Bone marrow (tissue), 2 donors: ENCODE measurements around the gene STARD9.

ENCODE experiments used
- DNase-seq, 2 donors: peaks; one replicate each; lab custom pipeline; 2025; lab: John Stamatoyannopoulos, UW

STARD9 gene

DNA sequence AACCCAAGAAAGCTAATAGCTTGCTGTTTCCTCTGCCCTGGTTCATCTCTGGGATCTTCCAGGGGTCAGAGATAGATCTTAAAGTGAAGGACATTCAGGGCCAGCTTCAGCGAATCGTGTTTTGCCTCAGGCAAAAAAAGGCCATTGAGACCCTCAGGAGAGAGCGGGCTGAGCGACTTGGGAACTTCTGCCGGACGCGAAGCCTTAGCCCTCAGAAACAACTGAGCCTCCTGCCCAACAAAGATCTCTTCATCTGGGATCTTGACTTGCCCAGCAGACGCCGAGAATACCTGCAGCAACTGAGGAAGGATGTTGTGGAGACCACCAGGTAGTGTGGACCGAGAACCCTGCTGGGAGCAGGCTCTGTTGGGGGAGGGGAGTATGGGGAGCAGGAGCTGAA lies 119.0 kb downstream of the STARD9 start:
- DNase-seq: no peak

GRCh38 chr15:42695527-42696071 lies 120.2 kb downstream of the STARD9 start:
- no peak for DNase-seq

GRCh38 chr15:42696626-42697025 lies 121.2 kb downstream of the STARD9 start:
- no peak for DNase-seq

GRCh38 chr15:42704492-42704926 lies 129.1 kb downstream of the STARD9 start:
- DNase-seq: peak in 1 of 2 donors; percentile 45

DNA sequence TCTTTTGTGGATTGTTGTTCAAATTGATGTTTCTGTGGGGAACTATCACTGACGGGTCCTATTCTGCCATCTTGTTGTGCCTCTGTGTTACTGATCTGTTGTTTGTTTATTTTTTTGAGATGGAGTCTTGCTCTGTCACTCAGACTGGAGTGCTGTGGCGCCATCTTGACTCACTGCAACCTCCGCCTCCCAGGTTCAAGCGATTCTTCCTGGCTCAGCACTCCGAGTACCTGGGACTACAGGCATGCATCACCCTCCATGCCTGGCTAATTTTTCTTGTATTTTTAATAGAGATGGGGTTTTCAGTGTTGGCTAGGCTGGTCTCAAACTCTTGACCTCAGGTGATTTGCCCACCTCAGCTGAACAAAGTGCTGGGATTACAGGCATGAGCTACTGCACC lies 129.9 kb downstream of the STARD9 start:
- DNase-seq: no peak

- no peak for DNase-seq
Observed at GRCh38 chr15:42707068-42707467, 131.7 kb downstream of the STARD9 start.

GRCh38 chr15:42707873-42708544 lies 132.6 kb downstream of the STARD9 start:
- DNase-seq: no peak

- DNase-seq: no peak
Observed at GRCh38 chr15:42710662-42711061, 135.3 kb downstream of the STARD9 start.

DNA sequence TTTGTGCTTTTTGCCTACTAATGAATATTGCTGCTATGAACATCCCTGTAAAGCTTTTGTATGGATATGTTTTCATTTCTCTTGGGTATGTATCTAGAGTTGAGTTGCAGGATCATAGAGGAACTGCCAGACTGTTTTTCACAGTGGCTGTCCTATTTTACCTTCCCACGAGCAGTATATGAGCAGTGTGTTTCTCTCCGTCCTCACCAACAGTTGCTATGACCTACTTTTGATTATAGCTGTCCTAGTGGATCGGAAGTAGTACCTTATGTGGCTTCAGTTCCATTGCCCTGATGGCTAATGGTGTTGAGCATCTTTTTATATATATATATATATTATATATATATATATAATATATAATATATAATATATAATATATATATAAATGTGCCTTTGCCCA lies 136.3 kb downstream of the STARD9 start:
- DNase-seq: no peak

GRCh38 chr15:42712584-42712983 lies 137.2 kb downstream of the STARD9 start:
- DNase-seq: no peak

DNA sequence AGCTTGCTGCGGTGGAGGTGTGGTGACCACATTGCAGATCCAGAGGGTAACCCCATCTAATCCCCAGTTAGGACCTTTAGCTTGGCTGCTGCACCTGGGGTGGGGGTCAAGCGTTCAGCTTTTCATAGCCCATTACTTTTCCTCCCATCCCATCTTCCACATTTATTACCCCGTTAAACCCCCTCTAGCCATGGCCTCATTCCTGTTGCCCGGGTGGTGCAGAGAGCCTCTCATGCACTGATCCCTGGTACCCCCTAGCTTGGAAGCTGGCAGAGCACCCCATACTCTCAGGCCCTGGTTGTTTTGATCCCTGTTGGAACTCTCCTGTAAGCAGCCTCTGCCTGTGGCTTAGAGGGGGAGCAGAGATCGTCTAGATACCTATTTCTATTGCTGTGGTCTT lies 140.7 kb downstream of the STARD9 start:
- no peak for DNase-seq

DNA sequence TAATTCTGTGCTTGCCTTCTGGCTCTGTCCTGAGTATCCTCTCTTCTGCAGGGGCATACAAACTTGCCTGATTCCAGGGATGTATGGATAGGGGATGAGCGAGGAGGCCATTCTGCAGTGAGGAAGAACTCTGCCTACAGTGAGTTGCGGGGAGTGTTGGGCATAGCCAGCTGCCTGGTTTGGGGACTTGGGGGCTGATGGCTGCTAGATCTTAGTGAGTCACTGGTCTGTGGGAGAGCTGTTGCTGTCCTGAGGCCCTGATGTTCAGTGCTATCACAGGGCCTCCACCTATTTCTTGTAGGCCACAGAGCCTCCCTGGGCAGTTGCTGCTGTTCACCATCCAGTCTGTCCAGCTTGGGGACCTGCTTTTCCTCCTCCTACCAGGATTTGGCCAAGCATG lies 141.2 kb downstream of the STARD9 start:
- DNase-seq: no peak

GRCh38 chr15:42719043-42719442 lies 143.6 kb downstream of the STARD9 start:
- no peak for DNase-seq

DNA sequence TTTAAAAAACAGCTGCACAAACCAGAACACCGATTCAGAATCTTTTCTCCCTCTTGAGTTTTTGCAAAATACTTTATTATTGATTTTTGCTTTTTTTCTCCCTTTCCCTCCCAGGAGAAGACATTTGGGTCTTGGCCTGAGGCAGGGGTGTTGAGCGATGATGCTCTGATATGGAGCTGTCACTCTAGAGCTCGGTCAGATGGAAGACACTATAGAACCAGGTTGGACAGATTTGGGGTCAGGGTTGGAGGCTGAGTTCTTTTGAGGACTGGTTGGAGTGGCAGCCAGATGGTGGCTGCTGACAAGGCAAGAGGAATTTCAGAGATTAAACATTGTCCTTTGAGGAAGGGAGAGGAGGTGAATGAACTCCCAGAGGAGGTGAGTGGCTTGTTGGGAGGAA lies 144.7 kb downstream of the STARD9 start:
- no peak for DNase-seq

DNA sequence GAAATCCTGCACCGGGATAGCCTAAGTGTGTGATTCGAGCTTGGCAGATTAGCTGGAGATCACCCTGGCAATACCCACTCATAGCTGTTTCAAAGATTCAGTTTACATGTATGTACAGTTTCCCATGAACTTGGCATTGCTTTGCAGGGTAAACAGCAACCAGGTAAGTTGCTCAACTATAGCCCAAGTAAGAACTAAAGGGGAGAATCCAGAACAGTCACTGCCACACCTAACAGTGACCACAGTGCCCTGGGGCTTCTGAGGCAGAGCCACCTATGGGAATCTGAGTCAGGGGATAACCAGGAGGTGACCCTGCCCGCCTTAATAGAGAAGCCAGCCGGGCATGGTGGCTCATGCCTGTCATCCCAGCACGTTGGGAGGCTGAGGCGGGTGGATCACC lies 145.6 kb downstream of the STARD9 start:
- DNase-seq: no peak

DNA sequence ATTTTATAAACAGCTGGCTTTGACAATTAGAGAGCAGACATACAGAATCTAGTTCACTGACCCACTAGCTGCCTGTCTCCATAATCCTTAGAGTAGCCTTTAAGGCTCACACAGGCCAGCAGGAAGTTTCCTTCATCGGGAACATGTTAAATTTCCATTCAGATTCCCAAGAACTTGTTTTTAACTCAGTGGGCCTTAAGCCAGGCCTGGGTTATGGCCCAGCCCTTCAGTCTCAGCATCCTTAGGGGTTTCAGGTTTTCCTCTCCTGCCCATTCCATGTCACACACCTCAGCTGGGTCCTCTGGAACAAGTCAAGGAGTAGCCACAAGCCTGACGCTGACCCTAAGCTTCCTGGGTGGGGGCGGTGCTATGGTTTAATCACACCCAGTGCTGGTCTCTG lies 146.5 kb downstream of the STARD9 start:
- no peak for DNase-seq

DNA sequence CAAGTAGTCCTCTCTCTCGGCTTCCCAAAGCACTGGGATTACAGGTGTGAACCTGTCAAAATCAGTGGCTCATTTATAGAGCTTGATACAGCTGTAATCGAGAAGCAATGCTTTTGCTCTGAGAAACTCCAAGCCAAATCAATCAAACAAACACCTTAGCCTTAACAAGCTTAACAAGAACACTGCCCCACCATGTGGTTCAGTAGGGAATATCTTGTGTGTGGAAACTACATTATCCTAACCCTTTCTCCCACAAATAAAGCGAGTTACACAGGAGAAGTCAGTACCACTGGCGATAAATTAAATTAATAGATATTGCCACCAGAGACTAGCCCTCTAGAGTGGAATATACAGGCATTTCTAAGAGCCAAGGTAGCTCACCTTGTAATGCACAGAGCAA lies 147.7 kb downstream of the STARD9 start:
- DNase-seq: no peak

GRCh38 chr15:42724276-42724675 lies 148.9 kb downstream of the STARD9 start:
- no peak for DNase-seq

DNA sequence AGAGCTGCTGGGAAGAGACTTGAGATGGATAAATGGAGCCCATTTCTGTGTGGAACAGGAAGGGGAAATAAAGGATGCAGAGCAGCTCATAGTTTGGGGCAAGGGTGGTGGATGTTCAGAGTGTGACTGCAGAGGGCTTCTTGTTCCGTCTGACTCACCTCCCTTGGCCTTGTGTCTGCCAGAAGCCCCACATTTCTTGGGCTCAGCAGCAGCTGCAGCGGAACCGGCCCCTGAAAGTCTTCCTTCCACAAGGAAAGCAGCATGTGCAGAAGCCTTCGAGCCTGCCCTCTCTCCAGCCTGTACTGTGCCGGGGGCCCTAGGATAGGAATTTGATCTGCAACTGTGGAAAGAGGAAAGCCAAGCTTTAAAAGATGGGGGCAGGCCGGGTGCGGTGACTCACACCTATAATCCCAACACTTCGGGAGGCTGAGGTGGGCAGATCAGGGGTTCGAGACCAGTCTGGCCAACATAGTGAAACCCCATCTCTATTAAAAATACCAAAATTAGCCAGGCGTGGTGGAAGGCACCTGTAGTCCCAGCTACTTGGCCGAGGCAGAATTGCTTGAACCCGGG lies 150.0 kb downstream of the STARD9 start:
- DNase-seq: no peak

DNA sequence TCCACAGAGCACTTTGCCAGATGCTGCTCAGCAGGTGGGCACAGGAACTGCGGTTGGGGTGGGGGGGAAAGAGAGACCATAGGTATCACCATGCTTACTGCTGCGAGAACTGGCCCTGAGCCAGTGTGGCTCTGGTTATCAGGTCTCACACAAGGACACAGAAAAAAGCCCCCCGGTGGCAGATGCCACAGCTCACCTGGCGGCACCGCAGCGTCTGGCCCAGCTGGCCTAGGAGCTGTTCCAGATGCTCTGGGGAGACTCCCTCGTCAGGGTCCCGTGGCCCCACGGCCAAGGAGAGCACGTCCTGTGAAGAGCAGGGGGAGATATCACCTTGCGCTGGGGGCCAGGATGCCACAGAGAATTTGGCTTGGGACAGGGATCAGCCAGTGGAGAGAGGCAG lies 150.7 kb downstream of the STARD9 start:
- DNase-seq: no peak

DNA sequence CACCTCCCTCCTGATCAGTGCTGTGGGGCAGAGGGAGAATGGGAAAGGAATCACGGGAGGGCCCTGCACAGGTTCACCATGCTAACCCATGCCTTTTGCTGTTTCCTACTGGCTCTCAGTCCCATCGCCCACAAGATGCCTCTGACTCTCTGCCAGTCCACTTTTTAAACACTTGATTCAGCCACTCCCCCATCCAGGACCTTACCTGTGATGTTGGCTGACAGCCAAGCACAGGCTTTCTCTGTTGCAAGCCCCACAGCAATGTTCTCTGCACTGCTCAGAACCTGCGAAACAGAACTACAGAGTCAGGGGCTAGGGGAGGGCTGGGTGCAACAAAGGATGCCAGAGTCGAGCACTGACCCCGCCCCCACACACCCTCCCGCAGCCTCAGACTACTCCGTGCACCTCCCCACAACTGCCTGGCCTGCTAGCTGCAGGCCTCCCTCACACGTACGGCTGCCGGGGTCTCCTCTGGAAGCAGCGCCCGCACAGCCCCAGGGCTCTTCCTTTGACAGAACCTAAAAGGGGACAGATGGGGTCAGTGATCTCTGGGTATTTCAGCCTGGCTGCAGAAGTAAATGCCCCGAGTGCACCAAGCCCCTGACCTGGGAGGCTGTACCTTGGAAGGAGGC lies 152.5 kb downstream of the STARD9 start:
- DNase-seq: no peak

GRCh38 chr15:42728560-42728959 lies 153.2 kb downstream of the STARD9 start:
- DNase-seq: no peak

- no peak for DNase-seq
Observed at GRCh38 chr15:42728972-42729371, 153.6 kb downstream of the STARD9 start.
